ENCODE data around the gene LRRC4C. TPM values are rescaled to one million over a fixed set of nuclear protein-coding genes. Genes with fewer than 3 reads are reported as not detected.

The LRRC4C gene
- polyA plus RNA-seq, 4 donors = 12.5 to 29.0 (median 15.0) TPM

DNA sequence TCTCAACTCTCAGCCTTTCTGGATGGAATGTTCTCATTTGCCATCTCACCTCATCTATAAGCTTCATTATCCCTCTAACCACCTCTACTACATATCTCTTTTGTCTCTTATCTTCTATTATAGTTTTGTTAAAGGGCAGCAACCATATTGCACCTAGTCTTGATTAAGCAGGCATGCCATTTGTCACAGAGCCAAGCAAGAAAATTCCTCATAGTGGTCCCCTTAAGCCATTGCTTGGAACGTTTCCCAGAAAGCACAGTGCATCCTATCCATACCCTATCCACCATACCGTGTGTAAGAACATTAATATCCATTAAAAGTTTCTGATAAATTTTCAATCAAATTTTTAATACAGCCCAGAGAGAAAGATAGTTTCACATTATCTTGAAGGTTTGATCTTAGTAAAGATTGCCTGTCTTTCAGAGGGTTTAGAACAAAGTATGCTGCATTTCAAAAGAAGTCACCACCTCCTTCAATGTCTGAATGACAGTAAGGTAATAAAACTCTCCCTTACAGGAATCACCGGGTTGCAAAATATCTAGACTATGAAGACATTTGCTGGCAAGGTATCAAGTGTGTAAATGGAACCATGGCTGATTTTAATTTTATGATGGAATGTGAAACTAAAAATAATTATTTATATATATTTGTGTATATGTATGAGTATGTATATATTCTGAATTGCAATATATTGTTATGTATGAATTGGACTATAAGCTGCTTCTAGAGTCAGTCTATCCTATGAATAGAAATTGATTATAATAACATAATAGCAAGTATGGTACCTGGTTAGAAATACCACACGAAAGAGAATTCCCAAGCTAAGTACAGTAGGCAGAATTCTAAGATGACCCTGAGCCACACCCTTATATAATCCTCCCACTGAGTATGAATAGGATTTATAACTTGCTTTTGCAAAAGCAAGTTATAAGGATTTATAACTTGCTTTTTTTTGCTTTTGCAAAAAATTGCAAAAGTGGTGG is 1296.3 kb downstream of the LRRC4C start:
- no peak for DNase-seq (ENCODE audit: low read depth in 4 of 4, low spot score in 3 of 4)

DNA sequence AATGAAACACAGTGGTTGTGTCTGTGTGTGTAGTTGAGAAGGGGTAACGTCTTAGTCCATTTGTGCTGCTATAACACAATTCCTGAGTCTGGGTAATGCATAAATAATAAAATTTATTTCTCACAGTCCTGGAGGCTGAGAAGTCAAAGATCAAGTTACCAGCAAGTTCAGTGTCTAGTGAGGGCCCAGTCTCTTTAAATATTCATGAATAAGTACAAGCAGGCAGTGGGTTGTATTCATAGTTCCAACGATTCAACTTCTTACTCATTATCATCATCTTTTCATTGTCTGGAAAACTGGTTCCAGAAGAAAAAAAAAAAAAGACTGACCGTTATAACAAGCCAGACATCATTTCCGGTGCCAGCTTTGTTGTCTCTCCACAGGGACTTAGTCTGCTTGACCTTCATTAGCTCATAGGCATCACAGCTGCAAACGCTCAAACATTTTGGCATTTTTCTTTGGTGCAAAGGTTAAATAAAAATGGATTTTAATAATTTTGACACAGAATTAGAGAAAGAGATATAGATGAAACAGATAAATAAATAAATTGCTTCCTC is 1297.5 kb downstream of the LRRC4C start:
- DNase-seq (ENCODE audit: low read depth in 4 of 4, low spot score in 3 of 4) = no peak

DNA sequence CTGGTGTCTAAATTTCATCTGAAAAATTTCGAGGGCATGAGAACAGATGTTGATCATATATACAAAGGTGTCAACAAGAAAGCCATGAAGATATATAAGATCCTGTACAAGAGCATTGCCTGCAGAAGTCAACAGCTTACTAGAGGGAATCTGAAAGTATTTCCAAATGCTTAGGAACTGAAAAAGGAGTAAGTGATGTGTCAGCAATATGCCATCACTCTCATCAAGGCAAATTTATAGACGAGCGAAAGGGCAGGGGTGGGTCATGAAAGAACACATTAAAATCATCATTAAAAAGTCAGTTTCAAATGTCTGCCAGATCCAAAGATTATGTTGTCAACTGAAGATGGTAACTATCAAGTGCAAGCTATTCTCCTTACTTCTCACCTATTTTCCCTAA is 1299.0 kb downstream of the LRRC4C start:
- no peak for DNase-seq (ENCODE audit: low read depth in 4 of 4, low spot score in 3 of 4)

DNA sequence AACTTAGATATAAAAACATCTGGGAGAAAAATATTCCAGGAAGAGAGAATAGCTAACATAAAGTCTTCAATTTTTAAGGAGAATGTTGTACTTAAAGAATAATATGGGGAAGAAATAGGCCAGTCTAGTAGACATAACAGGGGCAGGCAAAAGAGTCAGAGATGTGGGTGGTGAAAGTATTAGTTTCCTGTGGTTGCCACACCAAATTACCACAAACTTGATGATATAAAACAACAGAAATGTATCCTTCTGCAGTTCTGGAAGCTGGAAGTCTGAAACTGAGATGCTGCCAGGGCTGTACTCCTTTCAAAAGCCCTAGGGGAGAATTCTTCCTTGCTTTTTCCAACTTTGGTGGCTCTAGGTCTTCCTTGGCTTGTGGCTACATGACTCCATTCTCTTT is 1309.7 kb downstream of the LRRC4C start:
- DNase-seq (ENCODE audit: low read depth in 4 of 4, low spot score in 3 of 4) = no peak

DNA sequence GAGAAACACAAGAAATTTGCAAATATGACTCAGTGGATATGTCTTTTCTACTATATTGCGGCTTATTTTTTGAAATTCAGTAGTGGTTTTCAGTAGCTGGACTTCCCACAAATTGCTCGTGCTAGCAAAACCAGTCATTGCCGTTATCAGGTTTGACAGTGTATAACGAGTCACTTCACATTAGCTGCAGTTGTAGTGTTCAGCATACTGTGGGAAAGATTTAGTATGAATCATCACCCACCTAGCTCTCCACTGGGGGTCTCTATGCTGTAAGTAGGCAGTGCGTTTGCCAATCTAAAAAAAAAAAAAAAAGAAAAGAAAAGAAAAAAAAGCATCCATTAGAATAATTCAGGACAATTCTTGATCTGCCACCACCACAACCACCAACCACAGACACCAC is 1318.9 kb downstream of the LRRC4C start:
- no peak for DNase-seq (ENCODE audit: low read depth in 4 of 4, low spot score in 3 of 4)

DNA sequence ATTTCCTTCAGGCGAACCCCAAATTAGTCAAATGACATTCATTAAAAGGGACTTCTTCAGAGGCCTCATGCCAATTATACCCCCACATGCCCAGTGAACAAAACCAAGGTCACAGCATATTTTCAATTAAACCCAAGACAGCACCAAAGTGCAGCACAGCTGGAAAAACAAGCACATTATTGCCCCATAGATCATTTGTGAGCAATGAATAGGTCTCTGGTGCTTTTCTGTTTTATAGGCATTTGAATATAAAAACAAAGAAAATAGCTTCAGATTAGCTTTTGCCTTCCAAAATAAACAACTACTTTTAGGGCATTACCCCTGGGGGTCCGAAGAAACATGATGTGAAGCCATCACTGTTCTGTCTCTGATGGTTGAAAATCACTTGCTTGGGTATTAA is 1319.9 kb downstream of the LRRC4C start:
- DNase-seq (ENCODE audit: low read depth in 4 of 4, low spot score in 3 of 4) = no peak

DNA sequence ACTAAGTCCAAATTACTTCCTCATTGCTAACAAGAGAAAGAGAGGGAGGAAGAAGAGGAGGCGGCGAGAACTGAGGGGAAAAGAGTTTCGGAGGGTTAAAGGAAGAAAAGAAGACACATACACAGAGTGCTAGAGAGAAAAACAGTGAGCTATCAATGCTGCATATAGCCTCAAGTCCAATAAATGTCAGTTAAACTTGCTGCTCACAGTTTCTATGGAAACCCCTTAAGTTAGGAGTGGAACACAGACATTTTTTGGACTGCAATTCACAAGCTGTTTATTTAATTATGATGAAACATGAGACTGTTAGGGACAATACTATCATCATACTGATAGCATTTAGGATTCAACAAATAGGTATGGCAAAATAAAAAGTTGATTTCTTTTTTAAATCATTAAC is 1320.4 kb downstream of the LRRC4C start:
- DNase-seq (ENCODE audit: low read depth in 4 of 4, low spot score in 3 of 4) = no peak

DNA sequence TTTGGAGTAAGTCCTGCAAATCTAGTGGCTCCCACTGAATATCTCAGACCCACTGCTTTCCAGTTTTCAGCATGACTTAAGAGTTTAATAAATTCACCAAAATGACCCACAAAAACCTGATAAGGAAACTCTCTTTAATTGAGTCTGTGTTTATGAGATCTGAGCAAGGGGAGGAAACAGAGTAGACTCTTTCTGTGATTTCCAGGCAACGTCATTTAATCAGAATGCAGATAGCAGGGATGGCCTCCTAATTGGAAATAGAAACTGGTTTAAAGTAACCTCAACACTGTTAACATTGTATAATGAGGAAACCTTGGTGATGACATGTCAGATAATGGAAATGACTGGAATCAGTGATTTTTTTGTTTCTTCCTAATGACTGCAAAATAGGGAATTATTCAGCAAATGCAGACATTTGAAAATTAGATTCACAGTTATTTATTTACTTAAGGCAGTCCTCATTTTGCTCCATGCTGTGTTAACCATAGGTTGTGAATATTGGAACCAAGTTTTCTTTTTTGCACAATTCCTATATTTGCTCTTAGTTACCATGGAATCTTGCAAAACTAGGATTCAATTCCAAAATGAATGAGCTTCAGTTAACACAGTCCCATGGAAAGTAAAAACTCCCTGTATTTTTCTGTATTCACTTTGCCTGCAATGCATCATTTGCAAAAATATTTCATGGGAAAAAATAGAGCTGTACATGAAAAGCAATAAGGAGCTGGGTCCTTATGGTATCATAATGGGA is 1324.5 kb downstream of the LRRC4C start:
- no peak for DNase-seq (ENCODE audit: low read depth in 4 of 4, low spot score in 3 of 4)

DNA sequence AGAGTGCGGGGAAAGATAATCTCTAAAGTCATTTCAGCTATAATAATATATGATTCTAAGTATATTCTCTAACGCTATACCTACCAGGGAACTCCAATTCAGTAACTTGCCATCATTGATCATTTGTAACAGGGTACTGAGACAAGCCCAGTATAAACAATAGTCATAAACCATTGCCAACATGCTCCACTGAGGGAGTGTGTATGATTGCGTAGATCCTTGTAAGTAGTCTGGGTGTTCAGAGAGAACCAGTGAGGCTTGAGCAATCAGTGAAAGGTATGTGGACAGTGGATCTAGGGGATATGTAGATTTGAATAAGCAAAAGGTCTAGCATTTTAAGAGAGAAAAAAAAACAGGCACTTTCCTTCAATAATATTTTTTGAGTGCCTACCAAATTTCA is 1326.0 kb downstream of the LRRC4C start:
- no peak for DNase-seq (ENCODE audit: low read depth in 4 of 4, low spot score in 3 of 4)

DNA sequence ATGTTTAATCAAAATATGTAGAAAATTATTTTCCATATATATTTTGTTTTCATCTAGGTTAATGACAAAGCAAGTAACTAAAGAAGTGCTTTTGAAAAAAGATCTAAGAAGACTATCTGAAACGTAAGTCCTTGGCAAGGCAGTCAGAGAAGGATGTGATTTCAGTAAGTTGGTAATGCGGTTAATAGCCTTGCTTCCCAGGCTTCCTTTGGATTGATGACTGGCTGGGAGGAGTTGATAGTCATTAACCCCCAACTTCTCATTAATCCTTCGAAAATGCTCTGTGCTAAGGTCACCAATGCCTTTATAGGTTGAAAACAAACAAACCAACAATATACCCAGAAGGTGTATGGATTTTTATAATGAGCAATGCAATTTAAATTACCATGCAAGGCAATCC is 1326.5 kb downstream of the LRRC4C start:
- no peak for DNase-seq (ENCODE audit: low read depth in 4 of 4, low spot score in 3 of 4)

DNA sequence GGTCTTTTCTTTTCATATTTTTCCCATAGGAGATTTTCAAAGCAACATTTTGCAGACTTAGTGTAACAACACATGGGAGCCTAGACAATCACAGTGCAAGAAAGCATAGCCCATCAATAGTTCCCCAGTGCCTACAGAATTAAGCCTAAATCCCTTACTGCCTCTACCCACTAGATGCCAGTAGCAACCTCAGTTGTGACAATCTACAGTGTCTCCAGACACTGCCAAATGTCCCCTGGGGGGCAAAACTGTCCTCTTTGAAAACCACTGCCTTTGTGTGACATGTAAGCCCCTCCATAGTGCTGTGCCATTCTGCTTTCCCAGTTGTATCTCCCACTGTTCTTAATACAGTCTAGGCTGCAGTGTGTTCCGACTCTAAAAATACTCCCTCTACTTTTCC is 1329.0 kb downstream of the LRRC4C start:
- no peak for DNase-seq (ENCODE audit: low read depth in 4 of 4, low spot score in 3 of 4)

DNA sequence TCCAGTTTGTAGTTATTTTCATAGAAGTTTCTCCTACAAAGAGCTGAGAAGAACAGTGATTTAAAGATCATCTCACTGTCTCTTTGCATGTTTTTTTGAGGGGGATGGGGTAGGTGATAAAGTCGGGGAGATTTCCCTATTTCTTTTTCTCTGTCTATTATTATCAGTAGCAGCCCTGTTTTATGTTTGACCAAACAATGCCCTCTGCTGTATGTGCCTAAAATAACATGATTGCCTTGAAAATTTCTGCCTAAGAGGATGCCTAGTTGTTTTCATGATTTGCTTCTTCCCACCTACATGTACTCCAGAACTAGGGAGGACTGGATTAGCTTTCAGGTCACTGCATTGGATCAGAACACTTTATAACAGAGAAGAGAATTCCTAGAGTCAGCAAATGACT is 1330.2 kb downstream of the LRRC4C start:
- DNase-seq (ENCODE audit: low read depth in 4 of 4, low spot score in 3 of 4) = peak in 1 of 4 donors; percentile 31

DNA sequence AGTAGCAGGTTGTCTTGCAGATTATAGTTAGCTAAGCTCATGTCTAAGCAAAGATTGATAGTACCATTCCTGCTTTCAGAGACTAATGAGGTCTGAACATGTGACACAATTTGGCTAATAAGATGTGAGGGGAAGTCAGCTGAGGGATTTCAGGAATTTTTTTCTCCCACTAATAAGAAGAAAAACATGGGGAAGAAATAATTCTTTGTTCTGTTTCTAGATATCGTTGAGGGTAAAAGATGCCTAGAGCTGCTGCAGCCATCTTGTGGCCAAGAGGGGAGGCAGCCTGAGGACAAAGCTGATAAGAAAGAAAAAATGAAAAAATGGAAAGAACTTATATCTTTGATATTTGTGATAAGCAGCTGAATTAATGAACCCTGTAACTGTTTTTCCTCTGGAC is 1334.4 kb downstream of the LRRC4C start:
- no peak for DNase-seq (ENCODE audit: low read depth in 4 of 4, low spot score in 3 of 4)

DNA sequence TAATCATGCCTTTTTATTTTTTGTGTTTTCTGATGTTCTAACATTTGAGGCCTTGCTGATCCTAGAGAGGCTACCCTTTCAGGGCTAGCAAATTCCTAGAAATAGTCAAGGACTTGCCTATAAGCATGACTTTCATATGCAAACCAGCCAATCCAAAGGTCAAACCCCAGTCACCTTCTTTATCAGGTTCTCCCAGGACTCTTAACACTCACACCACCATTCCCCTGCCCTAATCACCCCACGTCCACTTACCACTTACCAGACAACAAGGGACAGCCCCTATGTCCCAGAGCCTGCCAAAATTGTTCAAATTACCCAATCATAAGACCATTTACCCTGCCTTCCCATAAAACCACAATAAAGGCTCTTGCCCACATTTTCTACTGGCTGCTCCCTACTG is 1339.8 kb downstream of the LRRC4C start:
- no peak for DNase-seq (ENCODE audit: low read depth in 4 of 4, low spot score in 3 of 4)

DNA sequence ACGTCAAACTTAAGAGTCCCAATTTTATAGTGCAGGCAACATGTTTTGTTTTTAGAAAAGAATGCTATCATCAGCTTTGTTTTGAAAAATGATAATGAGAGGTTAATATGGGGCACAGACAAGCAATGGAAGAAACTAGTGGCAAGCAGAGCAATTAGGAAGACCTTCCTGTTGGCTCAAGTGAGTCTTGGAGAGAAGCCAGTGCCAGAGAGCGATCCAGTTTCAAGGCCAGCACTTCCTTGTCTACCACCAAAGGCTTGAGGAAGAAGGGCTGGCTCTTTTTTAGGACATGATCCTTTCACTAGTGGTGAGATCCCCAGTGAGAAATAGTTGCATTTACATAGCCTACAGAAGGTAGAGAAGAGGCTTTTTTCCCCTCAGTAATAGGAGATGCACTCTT is 1340.7 kb downstream of the LRRC4C start:
- DNase-seq (ENCODE audit: low read depth in 4 of 4, low spot score in 3 of 4) = no peak

DNA sequence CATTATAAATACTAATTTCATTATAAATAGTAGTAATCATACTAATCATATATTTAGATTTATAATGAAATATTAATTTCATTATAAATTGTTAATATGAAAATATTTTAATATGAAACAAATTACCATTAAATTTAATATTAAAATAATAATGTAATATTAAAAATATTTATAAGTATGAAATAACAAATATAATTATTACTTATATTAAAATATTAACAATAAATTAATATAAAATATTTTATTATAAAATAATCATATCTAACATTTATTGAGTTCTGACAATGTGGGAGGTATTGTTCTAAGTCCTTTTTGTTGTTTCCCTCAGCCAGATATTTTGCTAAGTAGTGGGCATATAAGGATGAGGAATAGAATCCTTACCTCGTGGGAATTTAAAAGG is 1341.4 kb downstream of the LRRC4C start:
- no peak for DNase-seq (ENCODE audit: low read depth in 4 of 4, low spot score in 3 of 4)

DNA sequence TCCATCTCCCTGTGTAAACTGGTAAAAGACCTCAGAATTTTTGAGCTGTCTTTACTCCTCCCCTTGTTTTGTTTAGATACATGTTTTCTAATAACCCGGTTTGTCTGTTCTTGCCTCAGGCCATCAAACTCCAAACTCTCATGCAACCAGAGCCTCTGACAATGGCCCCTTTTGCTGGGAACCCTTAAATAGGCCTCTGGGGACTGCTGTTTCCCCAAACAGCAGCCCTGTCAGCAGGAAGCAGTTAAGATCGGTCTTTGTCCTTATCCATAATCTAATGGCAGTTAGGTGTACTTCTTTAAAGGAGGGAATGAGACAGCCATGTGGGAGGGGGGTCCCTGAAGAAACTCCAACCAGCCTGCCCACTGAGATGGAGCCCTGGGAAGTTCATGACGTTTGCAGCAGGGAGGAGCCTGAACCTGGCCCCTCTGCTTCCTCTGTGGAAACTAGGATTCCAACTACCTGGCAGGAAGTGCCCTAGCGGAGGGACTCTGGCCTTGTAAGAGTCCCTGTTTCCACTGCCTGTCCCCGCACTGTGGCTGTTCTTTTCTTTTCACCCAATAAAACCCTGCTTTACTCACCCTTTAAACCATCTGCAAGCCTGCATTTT is 1354.4 kb downstream of the LRRC4C start:
- no peak for DNase-seq (ENCODE audit: low read depth in 4 of 4, low spot score in 3 of 4)

DNA sequence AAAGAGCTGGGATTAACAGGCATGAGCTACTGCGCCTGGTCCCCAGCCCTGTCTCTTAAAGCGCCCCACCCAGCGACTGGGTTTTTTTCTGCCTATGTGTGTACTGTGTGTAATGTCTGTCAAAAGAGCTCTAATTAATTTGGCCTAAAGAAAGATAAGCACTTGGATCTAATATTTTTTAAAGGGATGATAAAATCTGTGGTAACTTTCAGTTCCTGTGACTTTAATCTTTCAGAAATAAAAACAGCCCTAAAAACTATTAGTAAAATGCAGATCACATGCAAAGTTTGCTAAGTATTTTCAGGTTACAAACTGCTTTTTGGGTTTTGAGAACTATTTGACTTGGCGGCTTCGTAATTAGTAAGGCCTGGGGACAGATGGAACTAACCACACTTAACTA is 1358.7 kb downstream of the LRRC4C start:
- no peak for DNase-seq (ENCODE audit: low read depth in 4 of 4, low spot score in 3 of 4)

DNA sequence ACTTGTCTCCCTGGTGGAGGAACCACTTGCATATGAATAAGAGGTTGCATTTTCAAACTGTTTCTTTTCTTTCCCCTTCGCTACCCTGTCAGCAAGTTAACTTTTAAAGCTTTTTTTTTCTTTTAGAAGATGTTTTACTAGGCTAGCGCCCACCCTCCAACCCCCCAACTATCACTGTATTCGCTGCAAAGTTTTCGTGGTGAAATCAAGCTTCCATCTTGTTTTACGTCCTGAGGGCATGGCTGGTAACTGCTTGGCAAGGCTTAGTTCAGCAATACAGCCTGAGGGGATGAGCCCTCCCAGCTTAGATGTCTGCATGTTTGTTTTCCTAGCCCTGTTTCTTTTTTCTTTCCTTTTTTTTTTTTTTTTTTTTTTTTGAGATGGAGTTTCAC is 1359.3 kb downstream of the LRRC4C start:
- no peak for DNase-seq (ENCODE audit: low read depth in 4 of 4, low spot score in 3 of 4)

DNA sequence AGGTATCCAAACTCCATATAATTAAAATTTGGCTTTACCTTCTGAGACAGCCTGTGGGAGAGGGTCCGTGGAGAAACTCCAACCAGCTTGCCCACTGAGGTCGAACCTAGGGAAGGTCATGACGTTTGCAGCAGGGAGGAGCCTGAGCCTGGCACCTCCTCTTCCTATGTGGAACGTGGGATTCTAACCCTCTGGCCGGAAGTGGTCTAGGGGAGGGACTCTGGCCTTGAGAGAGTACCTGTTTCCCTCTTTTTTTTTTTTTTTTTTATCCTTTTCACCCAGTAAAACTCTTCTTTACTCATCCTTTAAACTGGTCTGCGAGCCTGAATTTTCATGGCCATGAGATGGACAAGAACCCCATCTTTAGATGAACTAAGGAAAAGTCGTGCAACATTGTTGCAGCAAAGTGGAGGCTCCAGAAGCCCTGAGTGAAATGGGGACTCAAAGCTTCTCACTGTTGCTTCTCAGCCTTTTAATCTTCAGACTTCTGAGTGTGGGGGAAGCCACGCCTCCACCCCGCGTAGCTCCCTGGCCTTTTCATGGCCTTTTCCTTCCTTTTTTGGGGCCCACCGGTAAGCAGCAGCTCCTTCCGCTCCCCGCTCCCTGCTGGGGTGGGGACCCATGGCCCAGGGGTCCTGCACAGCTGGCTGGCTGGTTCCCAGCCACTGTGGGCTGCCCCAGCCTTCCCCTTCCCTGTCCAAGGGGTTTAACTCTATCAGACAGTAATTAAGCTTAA is 1359.9 kb downstream of the LRRC4C start:
- DNase-seq (ENCODE audit: low read depth in 4 of 4, low spot score in 3 of 4) = no peak

Measured in left renal pelvis (tissue), 4 donors.